SK-N-SH (cell line): Measurements from ENCODE around the gene DEAF1. TPM values are rescaled to one million over a fixed set of nuclear protein-coding genes. Genes with fewer than 3 reads are reported as not detected.
A peak's percentile ranks its signal among the peaks of the same experiment; 100 is the strongest.

Experiments used
- CTCF ChIA-PET: fragments of 300-600, 350-600 bp; formaldehyde crosslinking; extraction: SDS; loops from one replicate; lab custom pipeline; 2021; lab: Yijun Ruan, JAX
- POLR2A ChIA-PET: fragments of 350-600 bp; sonication (Branson Sonifier 250); formaldehyde crosslinking; extraction: SDS; loops from one replicate; lab custom pipeline; 2020; ENCODE audit warnings: antibody characterized with exemption, inconsistent platforms; lab: Yijun Ruan, JAX
- DNase-seq: peaks from one replicate; pipeline ENCODE4 v3.0.0; 2012
- H2AFZ ChIP-seq: fragments of 200-600 bp; sonication (generic); 2 replicates; pipeline ENCODE4 v1.8.1; 2016; ENCODE audit warnings: antibody characterized with exemption, mild to moderate bottlenecking, low read depth
- H3F3A ChIP-seq: fragments of 200-600 bp; sonication (generic); replicated peaks from 2 replicates; pipeline ENCODE3; 2016; ENCODE audit warnings: antibody characterized with exemption, mild to moderate bottlenecking; ENCODE audit not compliant: insufficient read depth
- H3K27ac ChIP-seq, 2 experiments: fragments of 200-500 bp in 1 of 2; fragments of 200-600 bp in 1 of 2; sonication (Bioruptor generic) in 1 of 2; sonication (generic), shearing (Covaris generic) in 1 of 2; 2 replicates each; pipeline versions ENCODE4 v1.5.1 to v1.6.1; 2014 to 2016; ENCODE audit warnings: low read depth in 2 of 2, inconsistent platforms in 1 of 2, low read length in 1 of 2, mild to moderate bottlenecking in 1 of 2, mixed read lengths in 1 of 2
- H3K27me3 ChIP-seq: fragments of 200-600 bp; sonication (generic), shearing (Covaris generic); 2 replicates; pipeline ENCODE4 v1.6.1; 2016; ENCODE audit warnings: mixed run types; ENCODE audit not compliant: insufficient read depth
- H3K36me3 ChIP-seq, 2 experiments: fragments of 200-500 bp in 1 of 2; fragments of 200-600 bp in 1 of 2; sonication (Bioruptor generic) in 1 of 2; sonication (generic) in 1 of 2; replicated peaks in 1 of 2; 2 replicates each; pipeline versions ENCODE3 to v1.5.1; 2014 to 2016; ENCODE audit warnings: low read length in 1 of 2, mild to moderate bottlenecking in 1 of 2; ENCODE audit not compliant: insufficient read depth in 2 of 2, control insufficient read depth in 1 of 2
- H3K4me1 ChIP-seq, 2 experiments: fragments of 200-500 bp in 1 of 2; fragments of 200-600 bp in 1 of 2; sonication (Bioruptor generic) in 1 of 2; sonication (generic), shearing (Covaris generic) in 1 of 2; 2 replicates each; pipeline versions ENCODE4 v1.5.1 to v1.6.1; 2014 to 2016; ENCODE audit warnings: low read depth in 1 of 2, low read length in 1 of 2, mixed run types in 1 of 2; ENCODE audit not compliant: insufficient read depth in 2 of 2, control insufficient read depth in 1 of 2
- H3K4me2 ChIP-seq: fragments of 200-600 bp; sonication (generic), shearing (Covaris generic); 2 replicates; pipeline ENCODE4 v1.6.1; 2017; ENCODE audit warnings: mixed run types
- H3K4me3 ChIP-seq, 2 experiments: fragments of 200-500 bp in 1 of 2; fragments of 200-600 bp in 1 of 2; sonication (Bioruptor generic) in 1 of 2; sonication (generic), shearing (Covaris generic) in 1 of 2; 2 replicates each; pipeline versions ENCODE4 v1.5.1 to v1.8.1; 2014 to 2016; ENCODE audit warnings: low read depth in 2 of 2, inconsistent platforms in 1 of 2, low read length in 1 of 2, mild to moderate bottlenecking in 1 of 2, mixed read lengths in 1 of 2, moderate library complexity in 1 of 2
- H3K79me2 ChIP-seq: fragments of 200-600 bp; sonication (generic); 2 replicates; pipeline ENCODE4 v1.8.1; 2017; ENCODE audit warnings: mild to moderate bottlenecking; ENCODE audit not compliant: insufficient read depth
- H3K9ac ChIP-seq: fragments of 200-600 bp; sonication (generic); 2 replicates; pipeline ENCODE4 v1.6.1; 2017; ENCODE audit warnings: mixed run types
- H3K9me2 ChIP-seq: fragments of 200-600 bp; sonication (generic); 2 replicates; pipeline ENCODE4 v1.6.1; 2017; ENCODE audit warnings: mixed run types
- H3K9me3 ChIP-seq: fragments of 200-600 bp; sonication (generic); 2 replicates; pipeline ENCODE4 v1.6.1; 2017; ENCODE audit warnings: mixed run types, mild to moderate bottlenecking, moderate library complexity
- H4K20me1 ChIP-seq: fragments of 200-600 bp; sonication (generic); 2 replicates; pipeline ENCODE4 v1.6.1; 2017; ENCODE audit warnings: mild to moderate bottlenecking, mixed run types; ENCODE audit not compliant: insufficient read depth
- EP300 ChIP-seq, 2 experiments: IDR thresholded peaks; 2 replicates each; pipeline versions ENCODE4 v1.4.0 to v1.6.1; 2012; ENCODE audit warnings: borderline replicate concordance in 1 of 2, low read depth in 1 of 2, low read length in 1 of 2
- EZH2phosphoT487 ChIP-seq: fragments of 200-600 bp; sonication (generic); IDR thresholded peaks from 2 replicates; pipeline ENCODE4 v1.6.1; 2017; ENCODE audit warnings: low read depth, mixed run types, mild to moderate bottlenecking, antibody characterized with exemption, moderate library complexity, borderline replicate concordance
- FOXJ3 ChIP-seq: sonication (generic); formaldehyde crosslinking; IDR thresholded peaks from 2 replicates; pipeline ENCODE4 v1.5.1; 2020; ENCODE audit warnings: mild to moderate bottlenecking, missing genetic modification reagents
- GABPA ChIP-seq: IDR thresholded peaks from 2 replicates; pipeline ENCODE4 v1.4.0; 2012; ENCODE audit warnings: low read depth, mild to moderate bottlenecking
- GATA2 ChIP-seq: sonication (generic); formaldehyde crosslinking; IDR thresholded peaks from 2 replicates; pipeline ENCODE4 v1.5.0; 2020; ENCODE audit warnings: mild to moderate bottlenecking, missing genetic modification reagents
- MEF2A ChIP-seq: IDR thresholded peaks from 2 replicates; pipeline ENCODE4 v1.4.0; 2012; ENCODE audit warnings: low read depth, borderline replicate concordance
- MXI1 ChIP-seq: IDR thresholded peaks from 2 replicates; pipeline ENCODE4 v1.6.1; 2012; ENCODE audit warnings: mild to moderate bottlenecking, low read depth, low read length, improper control_type of control experiment
- RAD21 ChIP-seq: IDR thresholded peaks from 2 replicates; pipeline ENCODE4 v1.6.1; 2012; ENCODE audit warnings: mild to moderate bottlenecking, low read length
- RCOR1 ChIP-seq: fragments of 150-350 bp; IDR thresholded peaks from 2 replicates; pipeline ENCODE4 v1.6.1; 2017; ENCODE audit warnings: antibody characterized with exemption, low read length
- RXRA ChIP-seq: IDR thresholded peaks from 2 replicates; pipeline ENCODE4 v1.4.0; 2012; ENCODE audit warnings: low read depth, mild to moderate bottlenecking, borderline replicate concordance
- SMC3 ChIP-seq: IDR thresholded peaks from 2 replicates; pipeline ENCODE4 v1.6.1; 2012; ENCODE audit warnings: low read depth, low read length, improper control_type of control experiment
- TAF1 ChIP-seq: IDR thresholded peaks from 2 replicates; pipeline ENCODE4 v1.6.1; 2012; ENCODE audit warnings: low read depth, mild to moderate bottlenecking, low read length, moderate library complexity, borderline replicate concordance
- TEAD4 ChIP-seq: IDR thresholded peaks from 2 replicates; pipeline ENCODE4 v1.4.0; 2012; ENCODE audit warnings: mild to moderate bottlenecking, borderline replicate concordance; ENCODE audit not compliant: insufficient read depth
- YY1 ChIP-seq: IDR thresholded peaks from 2 replicates; pipeline ENCODE4 v1.4.0; 2012; ENCODE audit warnings: low read depth, mild to moderate bottlenecking
- WGBS: methylation state at CpG from one replicate; pipeline ENCODE4 v1.1.6; 2017; ENCODE audit warnings: low lambda C conversion rate; 5-methylcytosine and 5-hydroxymethylcytosine counted together
- polyA plus RNA-seq, 3 experiments: library from polyadenylated mRNA; depleted of rRNA; stranded (reverse); fragments of >200 nt; gene quantifications; 2 replicates each; pipeline ENCODE4 v1.2.3, GENCODE V29; 2012
- TF ChIP-seq, protein P1 (sequence below): fragments of 150-350 bp; IDR thresholded peaks from 2 replicates; pipeline ENCODE4 v1.6.1; 2017; ENCODE audit warnings: antibody characterized with exemption, low read length, low read depth, borderline replicate concordance
- TF ChIP-seq, protein P2 (sequence below): IDR thresholded peaks from 2 replicates; pipeline ENCODE4 v1.4.0; 2012; ENCODE audit warnings: low read depth, borderline replicate concordance
- TF ChIP-seq, protein P3 (sequence below): IDR thresholded peaks from 2 replicates; pipeline ENCODE4 v1.4.0; 2012; ENCODE audit warnings: low read depth
- TF ChIP-seq, protein P4 (sequence below): IDR thresholded peaks from 2 replicates; pipeline ENCODE4; 2012
- TF ChIP-seq, protein P5 (sequence below): fragments of 150-350 bp; IDR thresholded peaks from 2 replicates; pipeline ENCODE4 v1.6.1; 2016; ENCODE audit warnings: mild to moderate bottlenecking, low read depth, low read length

The DEAF1 gene
- polyA plus RNA-seq, 1 of the 3 experiments (the other 2 are of a cell fraction) = 40.6 TPM

DNA sequence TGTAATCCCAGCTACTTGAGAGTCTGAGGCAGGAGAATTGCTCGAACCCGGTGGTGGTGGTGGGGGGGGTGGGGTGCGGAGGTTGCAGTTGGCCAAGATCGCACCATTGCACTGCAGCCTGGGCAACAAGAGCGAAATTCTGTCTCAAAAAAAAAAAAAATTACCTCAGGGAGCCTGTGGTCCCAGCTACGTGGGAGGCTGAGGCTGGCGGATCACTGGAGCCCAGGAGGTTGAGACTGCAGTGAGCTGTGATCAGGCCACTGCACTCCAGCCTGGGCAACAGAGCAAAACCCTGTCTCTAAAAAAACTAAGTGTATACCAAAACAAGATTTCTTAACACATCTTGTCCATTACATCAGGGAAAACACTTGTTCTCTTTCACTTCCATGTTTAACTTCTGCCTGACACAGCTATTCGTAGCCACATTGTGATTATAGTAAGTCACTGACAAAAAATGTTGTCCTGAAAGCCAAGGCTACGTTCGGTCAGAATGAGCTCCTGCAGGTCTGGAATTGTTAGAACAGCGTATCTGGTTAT, 2.0 kb upstream of the DEAF1 start:
- 74% methylated on average over 11 of the region's 11 CpGs for WGBS
- no peak for DNase-seq
- Histone ChIP-seq H4K20me1 (peaks cover 13% of the 10 kb centered on the region), H3K4me1 (peaks cover 13 to 19% of the 10 kb centered on the region in 2 experiments; a peak in 2 of 4 replicates), H3K4me3 (0 out of 4 replicates have a peak overlapping the region, but pooled peaks have one; percentile 89 to 97), H3K79me2 (peaks cover 45% of the 10 kb centered on the region), H3K27me3 (no peaks in the 10 kb centered on the region), H3K4me2 (peak overlapping the region; percentile 92), H3K27ac (no peak overlapping the region; a peak in 2 of 4 replicates), H3F3A (no peaks in the 10 kb centered on the region), H3K9me2 (no peaks in the 10 kb centered on the region), H2AFZ (no peak overlapping the region), H3K36me3 (peaks cover 0 to 3% of the 10 kb centered on the region in 2 experiments), H3K9ac (peak overlapping the region; percentile 94; the same call in 1 of the 2 replicates), H3K9me3 (no peaks in the 10 kb centered on the region)
- TF ChIP-seq EZH2phosphoT487 (no peak), YY1 (no peak), RXRA (no peak), RAD21 (no peak), SMC3 (no peak), GATA2 (CRISPR knock-in tag) (no peak), MXI1 (no peak), EP300 (IDR thresholded peaks at IDR 0.05; ENCODE audit: borderline replicate concordance in 1 of 2, low read depth in 1 of 2, low read length in 1 of 2) (no peak), MEF2A (no peak), TEAD4 (no peak), TAF1 (no peak), RCOR1 (no peak), GABPA (no peak), FOXJ3 (no peak)
- TF ChIP-seq, protein P1, sequence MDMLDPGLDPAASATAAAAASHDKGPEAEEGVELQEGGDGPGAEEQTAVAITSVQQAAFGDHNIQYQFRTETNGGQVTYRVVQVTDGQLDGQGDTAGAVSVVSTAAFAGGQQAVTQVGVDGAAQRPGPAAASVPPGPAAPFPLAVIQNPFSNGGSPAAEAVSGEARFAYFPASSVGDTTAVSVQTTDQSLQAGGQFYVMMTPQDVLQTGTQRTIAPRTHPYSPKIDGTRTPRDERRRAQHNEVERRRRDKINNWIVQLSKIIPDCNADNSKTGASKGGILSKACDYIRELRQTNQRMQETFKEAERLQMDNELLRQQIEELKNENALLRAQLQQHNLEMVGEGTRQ = no peak
- TF ChIP-seq, protein P2, sequence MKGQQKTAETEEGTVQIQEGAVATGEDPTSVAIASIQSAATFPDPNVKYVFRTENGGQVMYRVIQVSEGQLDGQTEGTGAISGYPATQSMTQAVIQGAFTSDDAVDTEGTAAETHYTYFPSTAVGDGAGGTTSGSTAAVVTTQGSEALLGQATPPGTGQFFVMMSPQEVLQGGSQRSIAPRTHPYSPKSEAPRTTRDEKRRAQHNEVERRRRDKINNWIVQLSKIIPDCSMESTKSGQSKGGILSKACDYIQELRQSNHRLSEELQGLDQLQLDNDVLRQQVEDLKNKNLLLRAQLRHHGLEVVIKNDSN = no peak
- TF ChIP-seq, protein P3, sequence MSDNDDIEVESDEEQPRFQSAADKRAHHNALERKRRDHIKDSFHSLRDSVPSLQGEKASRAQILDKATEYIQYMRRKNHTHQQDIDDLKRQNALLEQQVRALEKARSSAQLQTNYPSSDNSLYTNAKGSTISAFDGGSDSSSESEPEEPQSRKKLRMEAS = no peak
- TF ChIP-seq, protein P4, sequence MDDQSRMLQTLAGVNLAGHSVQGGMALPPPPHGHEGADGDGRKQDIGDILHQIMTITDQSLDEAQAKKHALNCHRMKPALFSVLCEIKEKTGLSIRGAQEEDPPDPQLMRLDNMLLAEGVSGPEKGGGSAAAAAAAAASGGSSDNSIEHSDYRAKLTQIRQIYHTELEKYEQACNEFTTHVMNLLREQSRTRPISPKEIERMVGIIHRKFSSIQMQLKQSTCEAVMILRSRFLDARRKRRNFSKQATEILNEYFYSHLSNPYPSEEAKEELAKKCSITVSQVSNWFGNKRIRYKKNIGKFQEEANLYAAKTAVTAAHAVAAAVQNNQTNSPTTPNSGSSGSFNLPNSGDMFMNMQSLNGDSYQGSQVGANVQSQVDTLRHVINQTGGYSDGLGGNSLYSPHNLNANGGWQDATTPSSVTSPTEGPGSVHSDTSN = no peak
- TF ChIP-seq, protein P5, sequence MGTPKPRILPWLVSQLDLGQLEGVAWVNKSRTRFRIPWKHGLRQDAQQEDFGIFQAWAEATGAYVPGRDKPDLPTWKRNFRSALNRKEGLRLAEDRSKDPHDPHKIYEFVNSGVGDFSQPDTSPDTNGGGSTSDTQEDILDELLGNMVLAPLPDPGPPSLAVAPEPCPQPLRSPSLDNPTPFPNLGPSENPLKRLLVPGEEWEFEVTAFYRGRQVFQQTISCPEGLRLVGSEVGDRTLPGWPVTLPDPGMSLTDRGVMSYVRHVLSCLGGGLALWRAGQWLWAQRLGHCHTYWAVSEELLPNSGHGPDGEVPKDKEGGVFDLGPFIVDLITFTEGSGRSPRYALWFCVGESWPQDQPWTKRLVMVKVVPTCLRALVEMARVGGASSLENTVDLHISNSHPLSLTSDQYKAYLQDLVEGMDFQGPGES = no peak
- CTCF ChIA-PET = interaction anchor here (0.6 to 11.4 kb wide), 16 partner anchors 8 to 213 kb away, joined by 3 to 122 read pairs (median 3); partner anchors contain the start of gene TALDO1
- POLR2A ChIA-PET = interaction anchor here (0.5 to 1.6 kb wide), 4 partner anchors 10 to 162 kb away, joined by 3 to 6 read pairs (median 3); no protein-coding TSS in a partner anchor
